EH (cell line): Measurements from ENCODE around the gene PDE4C.

Experiments
- DNase-seq: peaks from one replicate; pipeline ENCODE4 v3.0.0-alpha.2; 2015; ENCODE audit warnings: low read depth

PDE4C gene

DNA sequence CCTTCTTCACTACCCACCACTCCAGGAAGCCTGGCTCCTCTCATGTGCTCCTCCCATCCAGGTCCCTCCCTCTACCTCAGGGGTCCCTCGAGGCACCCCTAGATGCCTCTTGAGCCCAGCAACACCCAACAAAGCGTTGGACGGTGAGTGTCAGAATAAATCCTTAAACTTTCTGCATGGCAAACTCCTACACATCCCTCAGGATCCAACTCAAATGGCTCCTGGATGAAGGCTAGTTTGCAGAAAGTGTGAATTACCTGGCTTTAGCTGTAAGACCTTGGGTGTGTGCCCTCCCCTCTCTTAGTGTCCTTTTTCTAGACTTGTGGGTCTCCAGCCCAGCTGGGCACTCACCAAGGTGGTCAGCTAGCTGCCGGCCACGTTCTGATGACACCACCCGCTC, 27.9 kb downstream of the PDE4C start:
- DNase-seq = no peak

GRCh38 chr19:18197941-18198340, 28.3 kb downstream of the PDE4C start:
- DNase-seq = no peak

DNA sequence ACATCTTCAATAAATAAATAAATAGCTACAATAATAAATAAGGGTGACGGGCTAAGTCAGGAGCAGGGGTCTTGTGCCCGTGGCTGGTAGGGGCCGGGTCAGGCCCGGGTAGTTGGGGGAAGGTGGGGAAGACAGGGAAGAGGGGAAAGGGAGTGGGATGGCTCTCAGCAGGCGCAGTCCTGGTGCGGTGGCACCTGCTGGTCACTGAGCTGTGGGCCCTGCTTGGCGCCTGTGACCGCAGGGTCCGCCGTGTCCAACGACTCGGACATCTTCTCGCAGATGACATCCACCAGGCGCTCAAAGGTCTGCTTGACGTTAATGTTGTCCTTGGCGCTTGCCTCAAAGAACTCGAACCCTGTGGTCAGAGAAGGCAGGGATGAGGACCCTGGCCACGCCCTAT, 28.9 kb downstream of the PDE4C start:
- no peak for DNase-seq

GRCh38 chr19:18196511-18196845, 29.8 kb downstream of the PDE4C start:
- DNase-seq = no peak

DNA sequence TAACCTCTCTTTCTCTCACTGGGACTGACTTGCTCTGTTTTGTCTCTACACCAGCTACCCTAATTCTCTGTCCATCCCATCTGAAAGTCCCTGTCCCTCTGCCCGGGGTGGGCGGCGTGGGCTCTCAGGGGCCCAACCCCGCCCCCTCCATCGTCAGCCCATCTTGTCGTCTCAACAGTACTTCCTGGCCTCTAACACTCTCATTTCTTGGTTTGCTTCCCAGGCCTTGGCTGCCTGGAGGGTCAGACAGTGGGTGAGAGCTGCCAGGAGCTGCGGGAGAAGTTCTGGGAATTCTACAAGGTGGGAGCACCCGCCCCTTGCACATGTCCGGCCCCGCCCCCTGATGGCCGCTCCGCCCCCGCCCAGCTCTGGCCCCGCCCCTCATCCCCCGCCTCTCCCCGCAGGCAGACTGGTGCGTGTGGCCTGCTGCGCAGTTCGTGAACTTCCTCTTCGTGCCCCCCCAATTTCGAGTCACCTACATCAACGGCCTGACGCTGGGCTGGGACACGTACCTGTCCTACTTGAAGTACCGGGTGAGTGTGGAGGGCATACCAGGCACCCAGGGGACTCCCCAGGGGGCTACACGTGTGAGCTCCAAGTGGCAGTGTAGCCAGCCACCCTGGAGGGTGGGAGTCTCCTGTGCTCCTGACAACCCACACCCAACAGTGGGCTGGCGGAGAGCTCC, 31.5 kb downstream of the PDE4C start:
- DNase-seq = peak; percentile 50

GRCh38 chr19:18194181-18194530, 32.1 kb downstream of the PDE4C start:
- DNase-seq = no peak

GRCh38 chr19:18193388-18194180, 32.7 kb downstream of the PDE4C start:
- peak; percentile 11 for DNase-seq

GRCh38 chr19:18192673-18193387, 33.4 kb downstream of the PDE4C start, which contains the start of gene MPV17L2:
MPV17L2 (plus strand) TSS chr19:18193218; CDS start chr19:18193282, 64 bp downstream.
- peak; percentile 100 for DNase-seq

- no peak for DNase-seq
Observed at GRCh38 chr19:18191640-18192062, 34.6 kb downstream of the PDE4C start.

DNA sequence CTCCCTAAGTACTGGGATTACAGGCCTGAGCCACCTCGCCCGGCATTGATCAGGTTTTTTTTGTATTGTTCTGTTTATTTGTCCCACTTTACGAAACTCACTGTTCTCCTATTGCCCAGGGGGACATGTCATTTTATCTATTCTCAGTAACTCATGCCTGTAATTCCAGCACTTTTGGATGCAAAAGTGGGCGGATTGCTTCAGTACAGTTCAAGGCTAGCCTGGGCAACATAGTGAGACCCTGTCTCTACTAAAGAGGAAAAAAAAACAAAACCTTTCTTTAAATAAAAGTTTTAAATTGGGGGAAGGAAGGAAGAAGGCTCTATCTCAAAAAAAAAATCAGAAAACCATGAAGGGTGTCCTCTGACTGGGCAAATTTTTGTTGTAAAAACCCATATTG, 36.0 kb downstream of the PDE4C start:
- no peak for DNase-seq

DNA sequence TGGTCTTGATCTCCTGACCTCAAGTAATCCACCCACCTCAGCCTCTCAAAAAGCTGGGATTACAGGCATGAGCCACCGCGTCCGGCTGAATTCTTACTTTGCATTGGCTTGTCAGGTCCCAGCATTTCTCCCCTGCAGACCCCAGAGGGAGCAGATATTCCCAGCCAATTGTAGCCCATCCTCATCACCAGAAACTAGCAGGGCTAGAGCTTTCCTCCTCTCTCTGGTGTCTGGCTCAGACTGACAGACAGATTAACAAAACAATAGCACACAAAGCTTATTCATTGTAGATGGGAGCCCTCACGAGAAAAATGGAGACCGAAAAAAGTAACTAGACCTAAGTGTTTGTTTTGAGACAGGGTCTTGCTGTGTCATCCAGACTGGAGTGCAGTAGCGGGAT, 40.7 kb downstream of the PDE4C start:
- DNase-seq = no peak

- DNase-seq = no peak
Observed at GRCh38 chr19:18183529-18183928, 42.7 kb downstream of the PDE4C start.

- no peak for DNase-seq
Observed at GRCh38 chr19:18179957-18180356, 46.3 kb downstream of the PDE4C start.

DNA sequence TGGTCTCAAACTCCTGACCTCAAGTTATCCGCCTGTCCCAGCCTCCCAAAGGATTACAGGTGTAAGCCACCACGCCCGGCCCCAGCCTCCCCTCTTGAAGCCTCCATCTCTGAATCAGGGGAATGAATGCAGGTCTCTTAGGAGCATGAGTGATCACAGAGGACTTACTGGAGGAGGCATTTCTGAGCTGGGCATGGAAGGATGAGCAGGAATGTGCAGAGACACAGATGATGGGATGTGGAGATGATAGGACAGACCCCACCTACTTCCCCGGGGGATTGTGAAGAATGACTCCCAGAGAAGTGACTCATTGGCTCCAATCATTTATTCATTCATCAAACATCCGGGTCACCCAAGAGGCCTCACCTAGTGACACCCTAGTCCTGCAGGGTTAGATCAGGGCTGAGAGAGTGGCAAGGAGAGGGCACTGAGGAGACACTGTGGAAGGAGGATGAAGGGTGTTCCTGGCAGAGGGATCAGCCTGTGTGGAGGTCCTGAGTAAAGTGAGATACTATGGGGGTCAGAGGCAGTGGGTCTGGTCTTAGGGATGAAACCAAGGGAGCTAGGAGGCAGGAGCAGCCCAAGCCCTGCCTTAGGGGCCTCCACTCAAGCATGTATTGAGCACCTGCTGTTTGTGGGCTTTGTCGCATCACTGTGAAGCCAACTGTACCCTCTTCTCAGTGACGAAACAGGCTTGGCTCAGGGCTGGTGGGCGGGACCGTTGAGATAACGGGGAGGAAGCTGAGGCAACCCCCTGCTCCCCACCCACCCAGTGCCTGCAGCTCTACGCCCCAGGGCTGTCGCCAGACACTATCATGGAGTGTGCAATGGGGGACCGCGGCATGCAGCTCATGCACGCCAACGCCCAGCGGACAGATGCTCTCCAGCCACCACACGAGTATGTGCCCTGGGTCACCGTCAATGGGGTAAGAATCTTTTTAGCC, 49.6 kb downstream of the PDE4C start:
- DNase-seq = peak; percentile 19

GRCh38 chr19:18174983-18175382, 51.3 kb downstream of the PDE4C start:
- DNase-seq = no peak
